Measurements from ENCODE around the gene RAB31. TPM values are rescaled to one million over a fixed set of nuclear protein-coding genes. Genes with fewer than 3 reads are reported as not detected.

The RAB31 gene
- total RNA-seq, 2 donors from 2014 or later: 7.7 to 86.9 TPM

GRCh38 chr18:9737006-9737405 is 28.9 kb downstream of the RAB31 start:
- H3K27me3 ChIP-seq (replicated peaks; ENCODE audit: insufficient read depth): no peaks in the 10 kb centered on the region
- WGBS: 41% methylated on average over 4 of the region's 4 CpGs
- H3K9me3 ChIP-seq: no peaks in the 10 kb centered on the region
- no peaks in the 10 kb centered on the region for H3K36me3 ChIP-seq
- no peak overlapping the region for H3K27ac ChIP-seq
- TF ChIP-seq POLR2A (IDR thresholded peaks at IDR 0.05) (no peak), POLR2AphosphoS5 (IDR thresholded peaks at IDR 0.05) (no peak)
- TF ChIP-seq, protein P1, sequence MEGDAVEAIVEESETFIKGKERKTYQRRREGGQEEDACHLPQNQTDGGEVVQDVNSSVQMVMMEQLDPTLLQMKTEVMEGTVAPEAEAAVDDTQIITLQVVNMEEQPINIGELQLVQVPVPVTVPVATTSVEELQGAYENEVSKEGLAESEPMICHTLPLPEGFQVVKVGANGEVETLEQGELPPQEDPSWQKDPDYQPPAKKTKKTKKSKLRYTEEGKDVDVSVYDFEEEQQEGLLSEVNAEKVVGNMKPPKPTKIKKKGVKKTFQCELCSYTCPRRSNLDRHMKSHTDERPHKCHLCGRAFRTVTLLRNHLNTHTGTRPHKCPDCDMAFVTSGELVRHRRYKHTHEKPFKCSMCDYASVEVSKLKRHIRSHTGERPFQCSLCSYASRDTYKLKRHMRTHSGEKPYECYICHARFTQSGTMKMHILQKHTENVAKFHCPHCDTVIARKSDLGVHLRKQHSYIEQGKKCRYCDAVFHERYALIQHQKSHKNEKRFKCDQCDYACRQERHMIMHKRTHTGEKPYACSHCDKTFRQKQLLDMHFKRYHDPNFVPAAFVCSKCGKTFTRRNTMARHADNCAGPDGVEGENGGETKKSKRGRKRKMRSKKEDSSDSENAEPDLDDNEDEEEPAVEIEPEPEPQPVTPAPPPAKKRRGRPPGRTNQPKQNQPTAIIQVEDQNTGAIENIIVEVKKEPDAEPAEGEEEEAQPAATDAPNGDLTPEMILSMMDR (IDR thresholded peaks at IDR 0.05): no peak
- intact Hi-C loops (cut with DNase I): no loop called here
- no peaks in the 10 kb centered on the region for H3K4me1 ChIP-seq (replicated peaks)
- H3K4me3 ChIP-seq: no peak overlapping the region
- DNase-seq (ENCODE audit: low spot score): no peak

DNA sequence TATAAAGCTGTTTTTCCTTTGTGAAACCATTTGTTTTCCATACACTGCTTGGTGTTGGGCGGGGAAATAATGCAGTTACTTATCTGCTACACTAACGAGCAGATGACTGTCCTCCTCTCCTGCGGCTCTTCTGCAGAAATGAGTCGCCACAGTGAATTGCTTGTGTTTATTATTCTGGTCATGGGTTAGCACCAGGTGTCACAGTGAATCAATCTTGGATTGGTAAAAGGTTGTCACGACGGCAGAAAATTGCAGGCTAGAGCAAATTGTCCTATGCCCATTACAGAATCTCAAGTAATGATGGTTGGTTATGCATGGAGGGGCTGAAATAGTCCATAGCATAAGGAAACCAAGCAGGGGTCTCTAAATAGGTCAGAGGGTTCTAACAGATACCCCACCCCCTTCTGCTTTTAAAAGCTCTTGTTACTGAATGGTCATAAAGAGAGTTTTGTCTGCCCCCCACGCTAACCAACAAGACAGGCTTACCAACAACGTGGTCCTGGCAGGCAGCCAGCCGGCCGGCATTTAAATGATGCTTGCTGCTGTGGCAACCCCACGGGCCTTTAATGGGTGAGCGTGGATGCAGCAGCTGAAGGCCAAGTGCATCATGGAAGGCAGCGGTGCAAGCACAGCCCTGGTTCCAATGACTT is 29.5 kb downstream of the RAB31 start:
- Histone ChIP-seq H3K27me3 (replicated peaks; ENCODE audit: insufficient read depth) (no peaks in the 10 kb centered on the region), H3K4me3 (no peak overlapping the region), H3K27ac (no peak overlapping the region), H3K4me1 (replicated peaks) (no peaks in the 10 kb centered on the region), H3K9me3 (no peaks in the 10 kb centered on the region), H3K36me3 (no peaks in the 10 kb centered on the region)
- WGBS: 42% methylated on average over 13 of the region's 13 CpGs
- DNase-seq (ENCODE audit: low spot score): no peak
- intact Hi-C loops (cut with DNase I): no loop called here
- no peak for TF ChIP-seq POLR2AphosphoS5 (IDR thresholded peaks at IDR 0.05)

DNA sequence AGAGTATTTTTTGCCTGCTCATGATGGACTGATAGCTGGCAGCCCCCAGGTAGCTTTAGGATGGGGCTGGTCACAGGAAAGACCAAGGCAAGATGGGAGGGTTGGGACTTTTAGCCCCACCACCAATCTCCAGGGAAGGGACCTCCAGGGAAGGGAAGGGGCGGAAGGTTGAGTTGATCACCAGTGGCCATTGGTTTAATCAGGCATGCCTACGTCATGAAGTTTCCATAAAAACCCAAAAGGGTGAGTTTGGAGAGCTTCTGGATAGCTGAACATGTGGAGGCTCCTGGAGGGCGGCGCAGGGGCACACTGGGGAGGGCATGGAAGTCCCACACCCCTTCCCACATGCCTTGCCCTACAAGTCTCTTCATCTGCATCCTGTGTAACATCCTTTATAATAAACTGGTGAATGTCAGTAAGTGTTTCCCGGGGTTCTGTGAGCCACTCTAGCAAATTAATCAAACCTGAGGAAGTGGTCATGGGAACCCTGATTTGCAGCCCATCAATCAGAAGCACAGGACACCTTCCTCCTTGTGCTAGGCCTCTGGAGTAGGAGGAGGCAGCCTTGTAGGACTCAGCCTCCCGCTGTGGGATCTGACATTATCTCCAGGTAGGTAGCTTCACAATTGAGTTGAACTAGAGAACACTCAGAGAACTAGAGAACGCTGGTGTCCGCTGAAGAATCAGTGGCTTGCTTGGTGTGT is 30.3 kb downstream of the RAB31 start:
- H3K27ac ChIP-seq: no peak overlapping the region
- H3K36me3 ChIP-seq: no peaks in the 10 kb centered on the region
- no peak for DNase-seq (ENCODE audit: low spot score)
- H3K9me3 ChIP-seq: no peaks in the 10 kb centered on the region
- no peaks in the 10 kb centered on the region for H3K4me1 ChIP-seq (replicated peaks)
- intact Hi-C loops (cut with DNase I): no loop called here
- WGBS: 94% methylated on average over 8 of the region's 8 CpGs
- TF ChIP-seq, protein P1 (IDR thresholded peaks at IDR 0.05): no peak
- TF ChIP-seq POLR2A (IDR thresholded peaks at IDR 0.05) (no peak), POLR2AphosphoS5 (IDR thresholded peaks at IDR 0.05) (no peak)
- no peaks in the 10 kb centered on the region for H3K27me3 ChIP-seq (replicated peaks; ENCODE audit: insufficient read depth)
- no peak overlapping the region for H3K4me3 ChIP-seq

DNA sequence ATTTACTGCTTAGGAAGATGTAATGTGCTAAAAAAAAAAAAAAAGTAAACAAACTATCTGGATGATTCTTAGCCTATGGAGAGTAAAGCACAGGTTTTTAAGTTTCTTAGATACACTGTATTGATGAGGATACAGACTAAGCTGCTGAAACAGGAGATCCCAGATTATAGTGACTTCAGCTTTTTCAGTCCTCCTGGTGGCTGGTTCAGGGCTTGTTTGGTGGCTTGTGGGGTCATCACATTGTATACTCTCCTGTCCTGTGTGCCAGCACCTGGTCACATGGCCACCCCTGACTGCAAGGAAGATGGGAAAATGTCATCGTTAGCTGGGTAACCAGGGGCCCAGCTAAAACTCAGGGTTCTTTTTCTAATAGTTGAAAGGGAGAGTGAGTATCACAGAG is 31.4 kb downstream of the RAB31 start:
- Histone ChIP-seq H3K27me3 (replicated peaks; ENCODE audit: insufficient read depth) (no peaks in the 10 kb centered on the region), H3K36me3 (no peaks in the 10 kb centered on the region), H3K4me3 (no peak overlapping the region), H3K9me3 (no peaks in the 10 kb centered on the region), H3K4me1 (replicated peaks) (no peaks in the 10 kb centered on the region), H3K27ac (no peak overlapping the region)
- intact Hi-C loops (cut with DNase I): no loop called here
- TF ChIP-seq, protein P1 (IDR thresholded peaks at IDR 0.05): no peak
- TF ChIP-seq POLR2A (IDR thresholded peaks at IDR 0.05): no peak
- TF ChIP-seq POLR2AphosphoS5 (IDR thresholded peaks at IDR 0.05): no peak
- WGBS: 80% methylated on average over 1 of the region's 1 CpG
- DNase-seq (ENCODE audit: low spot score): no peak

GRCh38 chr18:9740071-9740470 is 32.0 kb downstream of the RAB31 start:
- Histone ChIP-seq H3K9me3 (no peaks in the 10 kb centered on the region), H3K27ac (no peak overlapping the region), H3K4me1 (replicated peaks) (no peaks in the 10 kb centered on the region), H3K36me3 (no peaks in the 10 kb centered on the region), H3K4me3 (no peak overlapping the region), H3K27me3 (replicated peaks; ENCODE audit: insufficient read depth) (no peaks in the 10 kb centered on the region)
- TF ChIP-seq, protein P1 (IDR thresholded peaks at IDR 0.05): no peak
- TF ChIP-seq POLR2AphosphoS5 (IDR thresholded peaks at IDR 0.05): no peak
- no peak for TF ChIP-seq POLR2A (IDR thresholded peaks at IDR 0.05)
- 94% methylated on average over 5 of the region's 5 CpGs for WGBS
- intact Hi-C loops (cut with DNase I): no loop called here
- no peak for DNase-seq (ENCODE audit: low spot score)
